Thyroid gland (tissue), 4 donors: ENCODE measurements around the gene ACBD7. TPM values are rescaled to one million over a fixed set of nuclear protein-coding genes. Genes with fewer than 3 reads are reported as not detected.
A peak's percentile ranks its signal among the peaks of the same experiment; 100 is the strongest.

Experiments
- DNase-seq, 2 donors: peaks; one replicate each; pipeline ENCODE4 v3.0.0-alpha.2; 2019
- H3K27ac ChIP-seq, 3 donors: fragments of 200-600 bp; sonication (generic); 1 replicate in 2 of 3; 2 replicates in 1 of 3; pipeline ENCODE4 v1.5.1; 2016 to 2019; ENCODE audit warnings: mild to moderate bottlenecking in 1 of 3, moderate library complexity in 1 of 3
- H3K27me3 ChIP-seq: fragments of 200-600 bp; sonication (generic); one replicate; pipeline ENCODE4 v1.5.1; 2019
- H3K36me3 ChIP-seq, 2 donors: fragments of 200-600 bp; sonication (generic); one replicate each; pipeline ENCODE4 v1.5.1; 2016 to 2019
- H3K4me1 ChIP-seq, 2 donors: fragments of 200-600 bp; sonication (generic); one replicate each; pipeline ENCODE4 v1.5.1; 2017 to 2019
- H3K4me3 ChIP-seq, 3 donors: fragments of 200-600 bp; sonication (generic); replicated peaks in 1 of 3; 1 replicate in 2 of 3; 2 replicates in 1 of 3; pipeline ENCODE4 v1.5.1; 2016; ENCODE audit warnings: mild to moderate bottlenecking in 1 of 3
- H3K9me3 ChIP-seq: fragments of 200-600 bp; sonication (generic); one replicate; pipeline ENCODE4 v1.5.1; 2017
- CTCF ChIP-seq, 6 experiments: fragments of 200-600 bp in 3 of 6; fragments of 450-650 bp in 3 of 6; sonication (generic) in 3 of 6; IDR thresholded peaks; one replicate each; pipeline ENCODE4 v1.5.1; 2016 to 2019; ENCODE audit warnings: antibody characterized with exemption in 6 of 6, mild to moderate bottlenecking in 2 of 6, inconsistent platforms in 1 of 6, moderate library complexity in 1 of 6
- POLR2A ChIP-seq, 2 donors: fragments of 450-650 bp; IDR thresholded peaks; one replicate each; pipeline ENCODE4 v1.6.1; 2017; ENCODE audit warnings: antibody characterized with exemption in 2 of 2, mild to moderate bottlenecking in 2 of 2, moderate library complexity in 1 of 2
- WGBS, 2 donors: methylation state at CpG; one replicate each; pipeline ENCODE4 v1.1.5; 2017; 5-methylcytosine and 5-hydroxymethylcytosine counted together
- intact Hi-C: fragments of 100-400 bp; cut with DNase I; formaldehyde crosslinking; loops from one replicate; pipeline ENCODE4 v1.15.1; 2023
- total RNA-seq, 4 donors: library from RNA; depleted of rRNA; stranded (reverse); fragments of >200 nt; gene quantifications; one replicate each; pipeline ENCODE4 v1.2.3, GENCODE V29; 2016

The ACBD7 gene
- total RNA-seq, 4 donors from 2014 or later, result 0.54 to 1.3 (median 1.0) TPM

DNA sequence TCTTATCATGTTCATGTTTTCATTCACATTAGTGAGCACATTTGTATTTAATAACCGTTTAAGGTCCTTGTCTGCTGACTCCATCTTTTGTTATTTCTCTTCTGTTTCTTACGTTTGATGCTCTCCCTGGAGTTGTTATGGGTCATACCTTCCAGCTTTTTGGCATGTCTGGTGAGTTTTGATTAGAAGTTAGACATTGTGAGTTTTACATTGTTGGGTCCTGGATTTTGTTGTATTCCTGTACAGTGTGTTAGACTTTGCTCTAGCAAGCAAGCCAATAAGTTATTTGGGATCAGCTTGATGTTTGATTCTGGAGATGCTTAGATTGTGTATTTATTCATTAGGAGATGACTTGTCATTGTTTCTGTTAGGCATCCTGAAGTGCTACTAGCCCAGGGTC is 27.9 kb downstream of the ACBD7 start:
- DNase-seq, result no peak
- intact Hi-C loops, result no loop called here
- Histone ChIP-seq H3K4me3 (no peak overlapping the region), H3K36me3 (no peaks in the 10 kb centered on the region), H3K4me1 (no peaks in the 10 kb centered on the region), H3K27ac (no peak overlapping the region), H3K27me3 (no peaks in the 10 kb centered on the region), H3K9me3 (no peaks in the 10 kb centered on the region)
- TF ChIP-seq POLR2A (IDR thresholded peaks at IDR 0.05), result no peak
- TF ChIP-seq CTCF (IDR thresholded peaks at IDR 0.05), result no peak
- WGBS, 2 donors, result 89% methylated on average over 2 of the region's 2 CpGs

- DNase-seq, result no peak
- H3K27ac ChIP-seq, result no peak overlapping the region
- 79 to 85% methylated on average over 4 of the region's 4 CpGs for WGBS, 2 donors
- H3K4me1 ChIP-seq, result no peaks in the 10 kb centered on the region
- no peaks in the 10 kb centered on the region for H3K27me3 ChIP-seq
- H3K9me3 ChIP-seq, result no peaks in the 10 kb centered on the region
- TF ChIP-seq POLR2A (IDR thresholded peaks at IDR 0.05) (no peak), CTCF (IDR thresholded peaks at IDR 0.05) (no peak)
- no peak overlapping the region for H3K4me3 ChIP-seq
- intact Hi-C loops, result no loop called here
- no peaks in the 10 kb centered on the region for H3K36me3 ChIP-seq
Observed at GRCh38 chr10:15059914-15060313, 28.7 kb downstream of the ACBD7 start.

- Histone ChIP-seq H3K36me3 (no peaks in the 10 kb centered on the region), H3K27me3 (no peaks in the 10 kb centered on the region), H3K9me3 (no peaks in the 10 kb centered on the region), H3K4me1 (peaks cover 0 to 1% of the 10 kb centered on the region in 2 donors), H3K4me3 (no peak overlapping the region), H3K27ac (no peak overlapping the region)
- no peak for DNase-seq
- intact Hi-C loops, result no loop called here
- WGBS, 2 donors, result 71 to 75% methylated on average over 1 of the region's 1 CpG
- TF ChIP-seq POLR2A (IDR thresholded peaks at IDR 0.05), result no peak
- no peak for TF ChIP-seq CTCF (IDR thresholded peaks at IDR 0.05)
Observed at GRCh38 chr10:15058689-15059088, 29.9 kb downstream of the ACBD7 start.

GRCh38 chr10:15053061-15053460 is 35.5 kb downstream of the ACBD7 start:
- H3K4me1 ChIP-seq, result peaks cover 0 to 6% of the 10 kb centered on the region in 2 donors
- intact Hi-C loops, result no loop called here

DNA sequence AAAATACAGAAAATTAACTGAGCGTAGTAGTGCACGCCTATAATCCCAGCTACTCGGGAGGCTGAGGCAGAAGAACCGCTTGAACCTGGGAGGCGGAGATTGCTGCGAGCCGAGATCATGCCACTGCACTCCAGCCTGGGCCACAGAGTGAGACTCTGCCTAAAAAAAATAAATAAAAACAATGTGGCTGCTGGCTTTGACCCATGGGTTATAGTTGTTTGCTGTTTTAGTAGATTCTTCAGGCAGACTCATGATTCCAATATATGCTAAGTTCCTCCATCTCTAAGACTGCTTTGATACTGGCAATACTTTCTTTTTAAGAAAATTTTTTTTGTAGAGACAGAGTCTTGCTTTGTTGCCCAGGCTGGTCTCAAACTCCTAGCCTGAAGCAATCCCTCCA is 36.5 kb downstream of the ACBD7 start:
- H3K36me3 ChIP-seq, result no peaks in the 10 kb centered on the region
- DNase-seq, result no peak
- intact Hi-C loops, result no loop called here
- no peaks in the 10 kb centered on the region for H3K9me3 ChIP-seq
- no peak for TF ChIP-seq CTCF (IDR thresholded peaks at IDR 0.05)
- no peak for TF ChIP-seq POLR2A (IDR thresholded peaks at IDR 0.05)
- H3K4me1 ChIP-seq, result peaks cover 0 to 10% of the 10 kb centered on the region in 2 donors
- no peak overlapping the region for H3K4me3 ChIP-seq
- WGBS, 2 donors, result 89 to 91% methylated on average over 7 of the region's 7 CpGs
- H3K27ac ChIP-seq, result peak overlapping the region in 1 of 3 donors; percentile 45
- H3K27me3 ChIP-seq, result no peaks in the 10 kb centered on the region

More at GRCh38 chr10:15053061-15053460, 35.5 kb downstream of the ACBD7 start:
- Histone ChIP-seq H3K36me3 (no peaks in the 10 kb centered on the region), H3K9me3 (no peaks in the 10 kb centered on the region), H3K27me3 (no peaks in the 10 kb centered on the region), H3K4me3 (no peak overlapping the region), H3K27ac (peak overlapping the region in 2 of 3 donors; percentile 45)
- peak; percentile 54 to 66 for DNase-seq
- WGBS, 2 donors, result 36 to 67% methylated on average over 3 of the region's 3 CpGs
- TF ChIP-seq CTCF (IDR thresholded peaks at IDR 0.05) (no peak), POLR2A (IDR thresholded peaks at IDR 0.05) (no peak)
